ENCODE data around the gene OAS2. TPM values are rescaled to one million over a fixed set of nuclear protein-coding genes. Genes with fewer than 3 reads are reported as not detected.

Gene OAS2
- total and polyA plus RNA-seq, 9 donors = 1.1 to 2.9 (median 2.1) TPM

- Histone ChIP-seq H3K4me3 (ENCODE audit: low read length) (no peak overlapping the region), H3K36me3 (ENCODE audit: control insufficient read depth, insufficient read depth, low read length) (no peaks in the 10 kb centered on the region), H3K27me3 (ENCODE audit: control insufficient read depth, insufficient read depth, low read length) (peaks cover 45% of the 10 kb centered on the region), H3K4me1 (ENCODE audit: control insufficient read depth, insufficient read depth, low read length) (peaks cover 3% of the 10 kb centered on the region), H3K9me3 (replicated peaks; ENCODE audit: control insufficient read depth, low read depth, low read length) (no peaks in the 10 kb centered on the region), H3K27ac (ENCODE audit: low read length) (no peak overlapping the region)
- 49% methylated on average over 4 of the region's 4 CpGs for WGBS (ENCODE audit: insufficient coverage)
- no peak for DNase-seq
Observed at GRCh38 chr12:113052326-113052725, 74.0 kb downstream of the OAS2 start.

GRCh38 chr12:113054948-113055486 lies 76.7 kb downstream of the OAS2 start:
- no peak for DNase-seq
- peaks cover 3% of the 10 kb centered on the region for H3K4me1 ChIP-seq (ENCODE audit: control insufficient read depth, insufficient read depth, low read length)
- no peaks in the 10 kb centered on the region for H3K36me3 ChIP-seq (ENCODE audit: control insufficient read depth, insufficient read depth, low read length)
- no peak overlapping the region for H3K27ac ChIP-seq (ENCODE audit: low read length)
- H3K9me3 ChIP-seq (replicated peaks; ENCODE audit: control insufficient read depth, low read depth, low read length) = no peaks in the 10 kb centered on the region
- H3K27me3 ChIP-seq (ENCODE audit: control insufficient read depth, insufficient read depth, low read length) = peaks cover 54% of the 10 kb centered on the region
- H3K4me3 ChIP-seq (ENCODE audit: low read length) = no peak overlapping the region
- WGBS (ENCODE audit: insufficient coverage) = 45% methylated on average over 3 of the region's 4 CpGs

- Histone ChIP-seq H3K4me3 (ENCODE audit: low read length) (no peak overlapping the region), H3K27me3 (ENCODE audit: control insufficient read depth, insufficient read depth, low read length) (peaks cover 57% of the 10 kb centered on the region), H3K9me3 (replicated peaks; ENCODE audit: control insufficient read depth, low read depth, low read length) (no peaks in the 10 kb centered on the region), H3K36me3 (ENCODE audit: control insufficient read depth, insufficient read depth, low read length) (no peaks in the 10 kb centered on the region), H3K27ac (ENCODE audit: low read length) (no peak overlapping the region), H3K4me1 (ENCODE audit: control insufficient read depth, insufficient read depth, low read length) (peaks cover 3% of the 10 kb centered on the region)
- 23% methylated on average over 5 of the region's 13 CpGs for WGBS (ENCODE audit: insufficient coverage)
- peak; percentile 50 for DNase-seq
Observed at GRCh38 chr12:113055594-113056380, 77.5 kb downstream of the OAS2 start.

GRCh38 chr12:113056381-113056630 lies 78.0 kb downstream of the OAS2 start:
- Histone ChIP-seq H3K4me1 (ENCODE audit: control insufficient read depth, insufficient read depth, low read length) (peaks cover 3% of the 10 kb centered on the region), H3K36me3 (ENCODE audit: control insufficient read depth, insufficient read depth, low read length) (no peaks in the 10 kb centered on the region), H3K4me3 (ENCODE audit: low read length) (peak overlapping the region; percentile 39), H3K27ac (ENCODE audit: low read length) (no peak overlapping the region), H3K9me3 (replicated peaks; ENCODE audit: control insufficient read depth, low read depth, low read length) (no peaks in the 10 kb centered on the region), H3K27me3 (ENCODE audit: control insufficient read depth, insufficient read depth, low read length) (peaks cover 61% of the 10 kb centered on the region)
- DNase-seq = no peak
- 0% methylated on average over 4 of the region's 8 CpGs for WGBS (ENCODE audit: insufficient coverage)

GRCh38 chr12:113056631-113057488 lies 78.5 kb downstream of the OAS2 start, which contains the start of gene DTX1:
Gene DTX1 (plus strand): TSS chr12:113056730. CDS start chr12:113058193, 1,463 bp downstream.
- Histone ChIP-seq H3K27ac (ENCODE audit: low read length) (no peak within 1 kb of the TSS), H3K27me3 (ENCODE audit: control insufficient read depth, insufficient read depth, low read length) (peaks cover 63% of the 10 kb centered on the region), H3K36me3 (ENCODE audit: control insufficient read depth, insufficient read depth, low read length) (no peaks in the 10 kb centered on the region), H3K4me3 (ENCODE audit: low read length) (peak within 1 kb of the TSS; percentile 39), H3K4me1 (ENCODE audit: control insufficient read depth, insufficient read depth, low read length) (peaks cover 3% of the 10 kb centered on the region), H3K9me3 (replicated peaks; ENCODE audit: control insufficient read depth, low read depth, low read length) (no peaks in the 10 kb centered on the region)
- DNase-seq = peak; percentile 55
- WGBS (ENCODE audit: insufficient coverage) = under 1% methylated on average over 76 of the region's 94 CpGs

- no peaks in the 10 kb centered on the region for H3K9me3 ChIP-seq (replicated peaks; ENCODE audit: control insufficient read depth, low read depth, low read length)
- peaks cover 3% of the 10 kb centered on the region for H3K4me1 ChIP-seq (ENCODE audit: control insufficient read depth, insufficient read depth, low read length)
- H3K36me3 ChIP-seq (ENCODE audit: control insufficient read depth, insufficient read depth, low read length) = no peaks in the 10 kb centered on the region
- H3K4me3 ChIP-seq (ENCODE audit: low read length) = no peak overlapping the region
- no peak overlapping the region for H3K27ac ChIP-seq (ENCODE audit: low read length)
- peaks cover 61% of the 10 kb centered on the region for H3K27me3 ChIP-seq (ENCODE audit: control insufficient read depth, insufficient read depth, low read length)
- 52% methylated on average over 42 of the region's 44 CpGs for WGBS (ENCODE audit: insufficient coverage)
- DNase-seq = no peak
Observed at GRCh38 chr12:113057565-113058485, 79.5 kb downstream of the OAS2 start.

GRCh38 chr12:113058553-113058952 lies 80.2 kb downstream of the OAS2 start:
- Histone ChIP-seq H3K27me3 (ENCODE audit: control insufficient read depth, insufficient read depth, low read length) (peaks cover 62% of the 10 kb centered on the region), H3K4me1 (ENCODE audit: control insufficient read depth, insufficient read depth, low read length) (peaks cover 3% of the 10 kb centered on the region), H3K9me3 (replicated peaks; ENCODE audit: control insufficient read depth, low read depth, low read length) (no peaks in the 10 kb centered on the region), H3K36me3 (ENCODE audit: control insufficient read depth, insufficient read depth, low read length) (no peaks in the 10 kb centered on the region), H3K27ac (ENCODE audit: low read length) (no peak overlapping the region), H3K4me3 (ENCODE audit: low read length) (no peak overlapping the region)
- WGBS (ENCODE audit: insufficient coverage) = 67% methylated on average over 1 of the region's 1 CpG
- DNase-seq = no peak

- WGBS (ENCODE audit: insufficient coverage) = 87% methylated on average over 7 of the region's 8 CpGs
- no peak for DNase-seq
- Histone ChIP-seq H3K27me3 (ENCODE audit: control insufficient read depth, insufficient read depth, low read length) (peaks cover 62% of the 10 kb centered on the region), H3K36me3 (ENCODE audit: control insufficient read depth, insufficient read depth, low read length) (no peaks in the 10 kb centered on the region), H3K9me3 (replicated peaks; ENCODE audit: control insufficient read depth, low read depth, low read length) (no peaks in the 10 kb centered on the region), H3K27ac (ENCODE audit: low read length) (no peak overlapping the region), H3K4me3 (ENCODE audit: low read length) (no peak overlapping the region), H3K4me1 (ENCODE audit: control insufficient read depth, insufficient read depth, low read length) (peaks cover 3% of the 10 kb centered on the region)
Observed at GRCh38 chr12:113059071-113059595, 80.8 kb downstream of the OAS2 start.

- no peak for DNase-seq
- Histone ChIP-seq H3K27me3 (ENCODE audit: control insufficient read depth, insufficient read depth, low read length) (peaks cover 59% of the 10 kb centered on the region), H3K4me1 (ENCODE audit: control insufficient read depth, insufficient read depth, low read length) (peaks cover under 1% of the 10 kb centered on the region), H3K9me3 (replicated peaks; ENCODE audit: control insufficient read depth, low read depth, low read length) (no peaks in the 10 kb centered on the region), H3K36me3 (ENCODE audit: control insufficient read depth, insufficient read depth, low read length) (no peaks in the 10 kb centered on the region), H3K4me3 (ENCODE audit: low read length) (no peak overlapping the region), H3K27ac (ENCODE audit: low read length) (no peak overlapping the region)
- 81% methylated on average over 3 of the region's 7 CpGs for WGBS (ENCODE audit: insufficient coverage)
Observed at GRCh38 chr12:113060336-113060960, 82.1 kb downstream of the OAS2 start.
